Measurements from ENCODE around the gene ANTXR2. TPM values are rescaled to one million over a fixed set of nuclear protein-coding genes. Genes with fewer than 3 reads are reported as not detected.

Gene ANTXR2
- total RNA-seq, 1 donor from 2014 or later, result 64.6 TPM

DNA sequence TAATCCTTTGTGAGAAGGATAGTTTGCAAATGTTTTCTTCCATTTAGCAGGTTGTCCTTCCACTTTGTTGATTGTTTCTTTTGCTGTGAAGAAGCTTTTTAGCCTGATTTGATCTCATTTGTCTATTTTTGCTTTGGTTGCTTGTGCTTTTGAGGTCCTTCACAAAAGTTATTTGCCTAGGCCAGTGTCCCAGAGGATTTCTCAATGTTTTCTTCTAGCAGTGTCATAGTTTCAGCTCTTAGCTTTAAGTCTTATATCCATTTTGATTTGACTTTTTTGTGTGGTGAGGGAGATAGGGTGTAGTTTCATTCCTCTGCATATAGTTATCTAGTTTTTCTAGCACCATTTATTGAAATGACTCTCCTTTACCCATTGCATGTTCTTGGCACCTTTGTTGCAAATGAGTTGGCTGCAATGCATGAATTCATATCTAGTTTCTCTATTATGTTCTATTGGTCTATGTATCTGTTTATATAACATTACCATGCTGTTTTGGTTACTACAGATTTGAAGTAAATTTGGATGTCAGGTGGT is 41.8 kb upstream of the ANTXR2 start:
- Histone ChIP-seq H3K36me3 (no peaks in the 10 kb centered on the region), H3K4me1 (no peaks in the 10 kb centered on the region), H3K27me3 (no peaks in the 10 kb centered on the region), H3K9me3 (no peaks in the 10 kb centered on the region), H3K27ac (no peak overlapping the region), H3K4me3 (no peak overlapping the region)
- intact Hi-C loops (cut with DNase I), result no loop called here
- TF ChIP-seq POLR2AphosphoS5 (IDR thresholded peaks at IDR 0.05; ENCODE audit: insufficient read depth in 1 of 2, low read depth in 1 of 2), result no peak
- TF ChIP-seq, protein P1, sequence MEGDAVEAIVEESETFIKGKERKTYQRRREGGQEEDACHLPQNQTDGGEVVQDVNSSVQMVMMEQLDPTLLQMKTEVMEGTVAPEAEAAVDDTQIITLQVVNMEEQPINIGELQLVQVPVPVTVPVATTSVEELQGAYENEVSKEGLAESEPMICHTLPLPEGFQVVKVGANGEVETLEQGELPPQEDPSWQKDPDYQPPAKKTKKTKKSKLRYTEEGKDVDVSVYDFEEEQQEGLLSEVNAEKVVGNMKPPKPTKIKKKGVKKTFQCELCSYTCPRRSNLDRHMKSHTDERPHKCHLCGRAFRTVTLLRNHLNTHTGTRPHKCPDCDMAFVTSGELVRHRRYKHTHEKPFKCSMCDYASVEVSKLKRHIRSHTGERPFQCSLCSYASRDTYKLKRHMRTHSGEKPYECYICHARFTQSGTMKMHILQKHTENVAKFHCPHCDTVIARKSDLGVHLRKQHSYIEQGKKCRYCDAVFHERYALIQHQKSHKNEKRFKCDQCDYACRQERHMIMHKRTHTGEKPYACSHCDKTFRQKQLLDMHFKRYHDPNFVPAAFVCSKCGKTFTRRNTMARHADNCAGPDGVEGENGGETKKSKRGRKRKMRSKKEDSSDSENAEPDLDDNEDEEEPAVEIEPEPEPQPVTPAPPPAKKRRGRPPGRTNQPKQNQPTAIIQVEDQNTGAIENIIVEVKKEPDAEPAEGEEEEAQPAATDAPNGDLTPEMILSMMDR (IDR thresholded peaks at IDR 0.05), result no peak
- TF ChIP-seq POLR2A (IDR thresholded peaks at IDR 0.05), result no peak
- no peak for DNase-seq (ENCODE audit: extremely low spot score in 2 of 2)

DNA sequence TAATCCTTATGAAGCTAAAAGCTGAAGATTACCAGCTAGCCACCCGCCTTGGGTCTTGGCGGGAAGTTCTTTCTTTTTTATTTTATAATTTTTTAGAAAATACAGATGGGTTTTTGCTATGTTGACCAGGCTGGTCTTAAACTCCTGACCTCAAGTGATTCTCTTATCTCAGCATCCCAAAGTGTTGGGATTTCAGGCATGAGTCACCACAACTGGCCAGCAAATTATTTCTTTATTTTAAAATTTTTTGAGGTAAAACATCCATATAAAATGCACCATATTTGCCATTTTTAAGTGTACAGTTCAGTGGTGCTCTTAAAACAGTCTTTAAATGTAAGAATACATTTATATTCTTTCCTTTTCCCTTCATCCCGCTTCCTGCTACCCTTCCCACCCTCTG is 40.6 kb upstream of the ANTXR2 start:
- no peak for DNase-seq (ENCODE audit: extremely low spot score in 2 of 2)
- Histone ChIP-seq H3K4me3 (no peak overlapping the region), H3K9me3 (no peaks in the 10 kb centered on the region), H3K27ac (no peak overlapping the region), H3K36me3 (no peaks in the 10 kb centered on the region), H3K27me3 (no peaks in the 10 kb centered on the region), H3K4me1 (no peaks in the 10 kb centered on the region)
- intact Hi-C loops (cut with DNase I), result no loop called here
- no peak for TF ChIP-seq POLR2AphosphoS5 (IDR thresholded peaks at IDR 0.05; ENCODE audit: insufficient read depth in 1 of 2, low read depth in 1 of 2)
- TF ChIP-seq, protein P1 (IDR thresholded peaks at IDR 0.05), result no peak
- no peak for TF ChIP-seq POLR2A (IDR thresholded peaks at IDR 0.05)

DNA sequence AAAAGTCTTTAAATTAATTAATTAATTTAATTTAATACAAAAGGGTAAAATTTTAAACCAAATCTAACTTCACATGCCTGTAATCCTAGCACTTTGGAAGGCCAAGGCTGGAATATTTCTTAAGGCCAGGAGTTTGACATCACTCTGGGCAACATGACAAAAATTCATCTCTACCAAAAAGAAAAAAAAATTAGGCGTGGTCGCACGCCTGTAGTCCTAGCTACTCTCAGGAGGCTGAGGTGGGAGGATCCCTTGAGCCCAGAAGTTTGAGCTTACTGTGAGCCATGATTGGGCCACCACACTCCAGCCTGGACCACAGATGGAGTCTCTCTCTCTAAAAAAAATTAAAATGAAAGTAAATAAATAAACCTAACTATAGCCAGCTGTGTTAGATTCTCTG is 39.2 kb upstream of the ANTXR2 start:
- peaks cover under 1% of the 10 kb centered on the region for H3K9me3 ChIP-seq
- intact Hi-C loops (cut with DNase I), result no loop called here
- TF ChIP-seq POLR2A (IDR thresholded peaks at IDR 0.05), result no peak
- TF ChIP-seq, protein P1 (IDR thresholded peaks at IDR 0.05), result no peak
- no peak for TF ChIP-seq POLR2AphosphoS5 (IDR thresholded peaks at IDR 0.05; ENCODE audit: insufficient read depth in 1 of 2, low read depth in 1 of 2)
- H3K4me3 ChIP-seq, result no peak overlapping the region
- no peak for DNase-seq (ENCODE audit: extremely low spot score in 2 of 2)
- no peak overlapping the region for H3K27ac ChIP-seq
- H3K36me3 ChIP-seq, result no peaks in the 10 kb centered on the region
- H3K27me3 ChIP-seq, result no peaks in the 10 kb centered on the region
- no peaks in the 10 kb centered on the region for H3K4me1 ChIP-seq

DNA sequence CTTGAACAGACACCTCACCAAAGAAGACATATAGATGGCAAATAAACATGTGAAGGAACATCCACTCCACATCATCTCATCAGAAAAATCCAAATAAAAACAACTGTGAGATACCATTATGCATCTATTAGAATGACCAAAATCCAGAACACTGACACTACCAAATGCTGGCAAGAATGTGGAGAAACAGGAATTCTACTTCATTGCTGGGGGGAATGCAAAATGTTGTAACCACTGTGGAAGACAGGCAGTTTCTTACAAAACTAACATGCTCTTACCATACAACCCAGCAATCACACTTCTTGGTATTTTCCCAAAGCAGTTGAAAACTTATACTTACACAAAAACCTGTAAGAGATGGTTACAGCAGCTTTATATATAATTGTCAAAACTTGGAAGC is 38.2 kb upstream of the ANTXR2 start:
- no peaks in the 10 kb centered on the region for H3K4me1 ChIP-seq
- H3K27ac ChIP-seq, result no peak overlapping the region
- H3K4me3 ChIP-seq, result no peak overlapping the region
- TF ChIP-seq POLR2AphosphoS5 (IDR thresholded peaks at IDR 0.05; ENCODE audit: insufficient read depth in 1 of 2, low read depth in 1 of 2), result no peak
- TF ChIP-seq POLR2A (IDR thresholded peaks at IDR 0.05), result no peak
- TF ChIP-seq, protein P1 (IDR thresholded peaks at IDR 0.05), result no peak
- H3K36me3 ChIP-seq, result no peaks in the 10 kb centered on the region
- no peak for DNase-seq (ENCODE audit: extremely low spot score in 2 of 2)
- H3K9me3 ChIP-seq, result peaks cover 3% of the 10 kb centered on the region
- intact Hi-C loops (cut with DNase I), result no loop called here
- no peaks in the 10 kb centered on the region for H3K27me3 ChIP-seq

DNA sequence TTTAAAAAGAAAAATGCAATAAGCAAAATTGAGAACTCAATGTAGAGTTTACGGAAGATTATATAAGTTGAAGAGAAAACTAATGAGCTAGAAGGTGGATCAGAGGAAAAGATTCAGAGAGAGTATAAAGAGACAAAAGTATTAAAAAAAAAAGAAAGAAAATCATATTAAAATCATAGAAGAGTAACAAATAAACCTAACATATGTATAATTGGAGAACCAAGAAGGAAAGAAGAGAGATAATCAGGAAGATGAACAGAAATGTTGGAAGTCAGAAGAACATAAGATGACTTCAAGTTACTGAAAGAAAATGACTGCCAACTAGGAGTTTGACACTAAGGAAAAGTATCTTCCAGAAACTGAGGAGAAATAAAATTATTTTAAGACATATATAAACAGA is 34.3 kb upstream of the ANTXR2 start:
- TF ChIP-seq POLR2AphosphoS5 (IDR thresholded peaks at IDR 0.05; ENCODE audit: insufficient read depth in 1 of 2, low read depth in 1 of 2), result no peak
- H3K4me3 ChIP-seq, result no peak overlapping the region
- H3K4me1 ChIP-seq, result no peaks in the 10 kb centered on the region
- no peaks in the 10 kb centered on the region for H3K27me3 ChIP-seq
- H3K9me3 ChIP-seq, result peaks cover 3% of the 10 kb centered on the region
- intact Hi-C loops (cut with DNase I), result no loop called here
- no peak for DNase-seq (ENCODE audit: extremely low spot score in 2 of 2)
- H3K36me3 ChIP-seq, result no peaks in the 10 kb centered on the region
- no peak overlapping the region for H3K27ac ChIP-seq

All from vagina (tissue), 2 donors.